Adrenal gland (tissue), 12 donors: ENCODE results near the gene PTH1R. TPM values are rescaled to one million over a fixed set of nuclear protein-coding genes. Genes with fewer than 3 reads are reported as not detected.
A peak's percentile ranks its signal among the peaks of the same experiment; 100 is the strongest.

ENCODE experiments used
- DNase-seq, 7 donors: peaks; one replicate each; pipeline ENCODE4 v3.0.0-alpha.2; 2019 to 2020
- H3K27ac ChIP-seq, 5 donors: fragments of 200-600 bp; sonication (generic) in 4 of 5; 1 replicate in 3 of 5; 2 replicates in 2 of 5; pipeline versions ENCODE4 v1.5.1 to v1.8.0; 2016 to 2020; ENCODE audit warnings: mild to moderate bottlenecking in 1 of 5
- H3K27me3 ChIP-seq: fragments of 200-600 bp; 2 replicates; pipeline ENCODE4 v1.8.0; 2021
- H3K36me3 ChIP-seq, 2 donors: fragments of 200-600 bp; replicated peaks in 1 of 2; 1 replicate in 1 of 2; 2 replicates in 1 of 2; pipeline versions ENCODE4 v1.5.1 to v1.8.0; 2018 to 2022
- H3K4me1 ChIP-seq, 2 donors: fragments of 200-600 bp; replicated peaks in 1 of 2; 1 replicate in 1 of 2; 2 replicates in 1 of 2; pipeline versions ENCODE4 v1.5.1 to v1.8.0; 2018 to 2021
- H3K4me3 ChIP-seq, 4 donors: fragments of 200-600 bp; sonication (generic) in 3 of 4; one replicate each; pipeline ENCODE4 v1.5.1; 2016 to 2018
- H3K9me3 ChIP-seq, 3 donors: fragments of 200-600 bp; sonication (generic) in 1 of 3; replicated peaks in 1 of 3; 1 replicate in 2 of 3; 2 replicates in 1 of 3; pipeline versions ENCODE4 v1.5.1 to v1.8.0; 2016 to 2021
- CTCF ChIP-seq, 6 experiments: fragments of 450-650 bp in 4 of 6; fragments of 200-600 bp in 2 of 6; sonication (generic) in 1 of 6; IDR thresholded peaks; 1 replicate in 5 of 6; 2 replicates in 1 of 6; pipeline versions ENCODE4 v1.5.1 to v1.8.0; 2016 to 2021; ENCODE audit warnings: antibody characterized with exemption in 6 of 6, mild to moderate bottlenecking in 2 of 6, moderate library complexity in 1 of 6
- POLR2A ChIP-seq, 2 donors: fragments of 450-650 bp; IDR thresholded peaks; one replicate each; pipeline ENCODE4 v1.6.1; 2017; ENCODE audit warnings: antibody characterized with exemption in 2 of 2, mild to moderate bottlenecking in 2 of 2, moderate library complexity in 1 of 2
- WGBS, 4 donors: extraction: QIAGEN DNeasy Blood & Tissue Kit in 2 of 4; methylation state at CpG; one replicate each; pipeline versions ENCODE4 v1.1.5 to v1.1.7; 2013 to 2017; 5-methylcytosine and 5-hydroxymethylcytosine counted together
- intact Hi-C, 2 donors: fragments of 100-400 bp; cut with DNase I; formaldehyde crosslinking; loops; one replicate each; pipeline versions ENCODE4 v1.14.1 to v1.15.0; 2022 to 2023
- polyA plus RNA-seq, 3 donors: library from polyadenylated mRNA; stranded (reverse); fragments of 200-250 nt in 2 of 3; fragments of 350-450 nt in 1 of 3; fragmentation: Illumina TruSeq in 1 of 3; extraction: RNeasy Lipid Tissue Mini Kit (QIAGEN cat#74804) in 1 of 3; gene quantifications; one replicate each; pipeline ENCODE4 v1.2.3, GENCODE V29; 2013 to 2014
- total RNA-seq, 9 donors: library from RNA; depleted of rRNA in 4 of 9; stranded (reverse); fragments of >200 nt in 4 of 9; fragments of 120-200 nt in 1 of 9; fragmentation: NEBNext Ultra II Directional in 1 of 9; extraction: Animal tissue kit (Norgen Biotek cat#: 25700) in 1 of 9; gene quantifications; one replicate each; pipeline versions ENCODE4 v1.1.0 to v1.2.4, GENCODE V29; 2013 to 2023
- donor health status: healthy with polysubstance abuse.
- donor health status: Bipolar disorder and iron deficiency.
- donor health status: DM: yes; HTN: yes; CAD: no.
- donor health status: DM: no; HTN: no; CAD: no.
- donor health status: DM: no; HTN: no; CAD: no.
- donor health status: DM: yes; HTN: yes; CAD: no.

The PTH1R gene
- total and polyA plus RNA-seq, 12 donors: 10.0 to 1,399 (median 47.5) TPM

- H3K36me3 ChIP-seq: peaks cover 0 to 26% of the 10 kb centered on the region in 2 donors
- no peaks in the 10 kb centered on the region for H3K9me3 ChIP-seq
- no peaks in the 10 kb centered on the region for H3K27me3 ChIP-seq
- no peak overlapping the region for H3K4me3 ChIP-seq
- intact Hi-C loops: no loop called here
- peaks cover 41 to 66% of the 10 kb centered on the region in 2 donors for H3K4me1 ChIP-seq
- 63 to 73% (median 70%) methylated on average over 4 to 5 of the region's 5 CpGs for WGBS, 4 donors
- H3K27ac ChIP-seq: peak overlapping the region; percentile 70 to 96 (median 87)
- DNase-seq: peak in 5 of 7 donors; percentile 46 to 65 (median 62)
- TF ChIP-seq POLR2A (IDR thresholded peaks at IDR 0.05): no peak
- TF ChIP-seq CTCF (IDR thresholded peaks at IDR 0.05): no peak
These were observed 59.3 kb downstream of the PTH1R start for GRCh38 chr3:46936733-46937250.

- DNase-seq: peak in 2 of 7 donors; percentile 11 to 13
- H3K27me3 ChIP-seq: no peaks in the 10 kb centered on the region
- TF ChIP-seq CTCF (IDR thresholded peaks at IDR 0.05): no peak
- TF ChIP-seq POLR2A (IDR thresholded peaks at IDR 0.05): no peak
These were observed 60.6 kb downstream of the PTH1R start for GRCh38 chr3:46938118-46938517.

GRCh38 chr3:46939578-46940445 is 62.3 kb downstream of the PTH1R start:
- DNase-seq: peak in 3 of 7 donors; percentile 5 to 18 (median 15)
- WGBS, 4 donors: 75 to 88% (median 81%) methylated on average over 10 to 12 of the region's 12 CpGs
- Histone ChIP-seq H3K4me3 (no peak overlapping the region), H3K27me3 (no peaks in the 10 kb centered on the region), H3K27ac (peak overlapping the region in 3 of 5 donors; percentile 2 to 44 (median 23)), H3K36me3 (peaks cover 0 to 26% of the 10 kb centered on the region in 2 donors), H3K4me1 (peaks cover 38 to 60% of the 10 kb centered on the region in 2 donors), H3K9me3 (no peaks in the 10 kb centered on the region)
- intact Hi-C loops: no loop called here
- TF ChIP-seq POLR2A (IDR thresholded peaks at IDR 0.05): no peak
- no peak for TF ChIP-seq CTCF (IDR thresholded peaks at IDR 0.05)

More at GRCh38 chr3:46938118-46938517, 60.6 kb downstream of the PTH1R start:
- peaks cover 0 to 26% of the 10 kb centered on the region in 2 donors for H3K36me3 ChIP-seq
- intact Hi-C loops: no loop called here
- peak overlapping the region in 4 of 5 donors; percentile 16 to 96 (median 53) for H3K27ac ChIP-seq
- H3K9me3 ChIP-seq: no peaks in the 10 kb centered on the region
- H3K4me1 ChIP-seq: peaks cover 34 to 59% of the 10 kb centered on the region in 2 donors
- no peak overlapping the region for H3K4me3 ChIP-seq
- 88 to 93% (median 93%) methylated on average over 2 of the region's 2 CpGs for WGBS, 4 donors

- no peak for TF ChIP-seq CTCF (IDR thresholded peaks at IDR 0.05)
- no peak for TF ChIP-seq POLR2A (IDR thresholded peaks at IDR 0.05)
- peaks cover 0 to 24% of the 10 kb centered on the region in 2 donors for H3K36me3 ChIP-seq
- intact Hi-C loops: no loop called here
- H3K4me1 ChIP-seq: peaks cover 31 to 60% of the 10 kb centered on the region in 2 donors
- no peak overlapping the region for H3K4me3 ChIP-seq
- H3K27me3 ChIP-seq: no peaks in the 10 kb centered on the region
- H3K27ac ChIP-seq: peak overlapping the region in 2 of 5 donors; percentile 47 to 94
- no peaks in the 10 kb centered on the region for H3K9me3 ChIP-seq
- 95 to 96% (median 96%) methylated on average over 6 to 7 of the region's 7 CpGs for WGBS, 4 donors
- peak in 1 of 7 donors; percentile 19 for DNase-seq
These were observed 64.6 kb downstream of the PTH1R start for GRCh38 chr3:46942076-46942475.
